SK-N-SH treated with all-trans-retinoic acid at 6 μM for 48 hours (cell line): ENCODE data around the gene ALDH3B2.

Source experiments
- ATAC-seq: fragments of 200-7000 bp; cut with Tn5 transposase; 3 replicates; pipeline ENCODE4 v1.9.1; 2020; ENCODE audit warnings: mild to moderate bottlenecking, moderate library complexity
- ARNTL ChIP-seq: fragments of 450-650 bp; formaldehyde crosslinking; IDR thresholded peaks from 2 replicates; pipeline ENCODE4 v1.5.0; 2020; ENCODE audit warnings: low read depth, mild to moderate bottlenecking, moderate library complexity, borderline replicate concordance
- BACH2 ChIP-seq: fragments of 250-450 bp; sonication (Bioruptor Pico); IDR thresholded peaks from 2 replicates; pipeline ENCODE4 v1.9.0; 2021; ENCODE audit warnings: mild to moderate bottlenecking, borderline replicate concordance
- CREB5 ChIP-seq: fragments of 250-450 bp; sonication (Bioruptor Pico); IDR thresholded peaks from 2 replicates; pipeline ENCODE4 v1.5.1; 2020; ENCODE audit warnings: low read depth, mild to moderate bottlenecking, moderate library complexity
- CSRNP3 ChIP-seq: fragments of 250-450 bp; sonication (Bioruptor Pico); IDR thresholded peaks from 2 replicates; pipeline ENCODE4 v1.5.1; 2021; ENCODE audit warnings: mild to moderate bottlenecking, moderate library complexity
- ESRRG ChIP-seq: fragments of 250-450 bp; sonication (Bioruptor Pico); IDR thresholded peaks from 2 replicates; pipeline ENCODE4 v1.6.1; 2021; ENCODE audit warnings: mild to moderate bottlenecking
- GLIS3 ChIP-seq: fragments of 250-450 bp; sonication (Bioruptor Pico); IDR thresholded peaks from 2 replicates; pipeline ENCODE4 v1.5.0; 2020; ENCODE audit warnings: mild to moderate bottlenecking, moderate library complexity
- OSR1 ChIP-seq: fragments of 250-450 bp; sonication (Bioruptor Pico); IDR thresholded peaks from 2 replicates; pipeline ENCODE4 v1.8.0; 2022; ENCODE audit warnings: moderate library complexity, mild to moderate bottlenecking, inconsistent platforms
- PATZ1 ChIP-seq: fragments of 250-450 bp; sonication (Bioruptor Pico); IDR thresholded peaks from 2 replicates; pipeline ENCODE4 v1.8.0; 2020; ENCODE audit warnings: mild to moderate bottlenecking, moderate library complexity, borderline replicate concordance
- POU6F1 ChIP-seq: fragments of 250-450 bp; sonication (Bioruptor Pico); IDR thresholded peaks from 2 replicates; pipeline ENCODE4 v1.8.0; 2021; ENCODE audit warnings: low read depth, mild to moderate bottlenecking, moderate library complexity, borderline replicate concordance
- PPARA ChIP-seq: fragments of 250-450 bp; sonication (Bioruptor Pico); IDR thresholded peaks from 2 replicates; pipeline ENCODE4 v1.5.0; 2020; ENCODE audit warnings: mild to moderate bottlenecking, borderline replicate concordance
- RARB ChIP-seq: fragments of 250-450 bp; sonication (Bioruptor Pico); IDR thresholded peaks from 2 replicates; pipeline ENCODE4 v1.8.0; 2021; ENCODE audit warnings: mild to moderate bottlenecking, moderate library complexity
- SNAI2 ChIP-seq: fragments of 250-450 bp; sonication (Bioruptor Pico); IDR thresholded peaks from 2 replicates; pipeline ENCODE4 v1.5.0; 2020; ENCODE audit warnings: mild to moderate bottlenecking, moderate library complexity
- TCF4 ChIP-seq: fragments of 250-450 bp; sonication (Bioruptor Pico); IDR thresholded peaks from 2 replicates; pipeline ENCODE4 v1.8.0; 2021; ENCODE audit warnings: mild to moderate bottlenecking, moderate library complexity, borderline replicate concordance
- TOX ChIP-seq: fragments of 250-450 bp; sonication (Bioruptor Pico); IDR thresholded peaks from 2 replicates; pipeline ENCODE4 v1.8.0; 2021; ENCODE audit warnings: mild to moderate bottlenecking, moderate library complexity, borderline replicate concordance
- TSHZ2 ChIP-seq: fragments of 250-450 bp; sonication (Bioruptor Pico); IDR thresholded peaks from 2 replicates; pipeline ENCODE4 v1.5.0; 2020; ENCODE audit warnings: mild to moderate bottlenecking, moderate library complexity
- ZC3H10 ChIP-seq: fragments of 250-450 bp; sonication (Bioruptor Pico); IDR thresholded peaks from 2 replicates; pipeline ENCODE4 v1.5.1; 2021; ENCODE audit warnings: mild to moderate bottlenecking, moderate library complexity
- ZFP30 ChIP-seq: fragments of 450-650 bp; formaldehyde crosslinking; IDR thresholded peaks from 2 replicates; pipeline ENCODE4 v1.5.0; 2022; ENCODE audit warnings: mild to moderate bottlenecking, moderate library complexity
- ZNF565 ChIP-seq: fragments of 450-650 bp; formaldehyde crosslinking; conservative IDR thresholded peaks from 2 replicates; pipeline ENCODE4 v1.5.0; 2020; ENCODE audit warnings: low read depth, mild to moderate bottlenecking, moderate library complexity
- ZNF70 ChIP-seq: fragments of 450-650 bp; formaldehyde crosslinking; IDR thresholded peaks from 2 replicates; pipeline ENCODE4 v1.5.0; 2020; ENCODE audit warnings: mild to moderate bottlenecking, moderate library complexity

The ALDH3B2 gene

GRCh38 chr11:67663532-67664212 is 10.8 kb downstream of the ALDH3B2 start (continued):
- no peak for TF ChIP-seq CREB5 (CRISPR knock-in tag)
- TF ChIP-seq CSRNP3, result no peak
- TF ChIP-seq ZFP30 (CRISPR knock-in tag), result no peak
- no peak for TF ChIP-seq ZNF70
- TF ChIP-seq ZC3H10, result no peak

GRCh38 chr11:67662835-67663531 is 11.4 kb downstream of the ALDH3B2 start:
- TF ChIP-seq PATZ1 (CRISPR knock-in tag), result no peak
- TF ChIP-seq PPARA (CRISPR knock-in tag), result no peak
- TF ChIP-seq ZNF565 (CRISPR knock-in tag), result no peak
- no peak for TF ChIP-seq TOX (CRISPR knock-in tag)
- no peak for TF ChIP-seq POU6F1 (CRISPR knock-in tag)
- TF ChIP-seq ESRRG (CRISPR knock-in tag), result no peak
- no peak for TF ChIP-seq TCF4
- no peak for TF ChIP-seq ZNF70
- no peak for TF ChIP-seq ARNTL (CRISPR knock-in tag)
- no peak for TF ChIP-seq TSHZ2
- no peak for TF ChIP-seq GLIS3 (CRISPR knock-in tag)
- TF ChIP-seq BACH2 (CRISPR knock-in tag), result no peak
- no peak for TF ChIP-seq SNAI2 (CRISPR knock-in tag)
- no peak for TF ChIP-seq OSR1 (CRISPR knock-in tag)
- no peak for TF ChIP-seq RARB
- ATAC-seq, result no peak

- TF ChIP-seq ZNF565 (CRISPR knock-in tag), result no peak
- no peak for TF ChIP-seq OSR1 (CRISPR knock-in tag)
- TF ChIP-seq TSHZ2, result no peak
- no peak for TF ChIP-seq TOX (CRISPR knock-in tag)
- no peak for TF ChIP-seq PATZ1 (CRISPR knock-in tag)
- TF ChIP-seq TCF4, result no peak
- TF ChIP-seq CREB5 (CRISPR knock-in tag), result no peak
- TF ChIP-seq ESRRG (CRISPR knock-in tag), result no peak
- no peak for TF ChIP-seq SNAI2 (CRISPR knock-in tag)
- no peak for ATAC-seq
Measured at GRCh38 chr11:67662142-67662834, 12.1 kb downstream of the ALDH3B2 start.
